ENCODE data around the gene IL37. TPM values are rescaled to one million over a fixed set of nuclear protein-coding genes. Genes with fewer than 3 reads are reported as not detected.
A peak's percentile ranks its signal among the peaks of the same experiment; 100 is the strongest.

Gene IL37
- total RNA-seq, 1 experiment from 2014 or later, result not detected

DNA sequence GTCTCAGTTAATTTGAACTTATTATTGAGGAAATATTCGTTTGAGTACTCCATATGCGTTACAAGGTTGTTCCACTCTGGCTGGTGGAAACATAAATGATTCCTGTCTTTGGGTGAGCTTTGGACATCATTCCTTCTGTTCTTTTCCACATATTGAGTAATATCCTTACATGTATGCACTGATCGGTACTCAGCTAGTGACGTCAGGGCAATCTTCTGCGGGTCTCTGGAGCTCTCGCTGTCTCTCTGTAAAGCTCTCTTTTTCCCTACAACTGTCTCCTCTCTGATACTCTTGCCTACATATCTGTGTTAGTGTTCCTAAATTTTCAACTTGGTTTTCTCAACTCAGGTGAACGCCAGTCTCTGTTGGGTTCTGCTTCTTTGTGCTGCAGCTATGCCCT, 43.4 kb downstream of the IL37 start:
- Mint-ChIP-seq H3K27me3 (ENCODE audit: insufficient read depth, unreplicated experiment) (no peaks in the 10 kb centered on the region), H3K4me1 (ENCODE audit: insufficient read depth, unreplicated experiment) (no peaks in the 10 kb centered on the region), H3K36me3 (ENCODE audit: insufficient read depth, unreplicated experiment) (no peaks in the 10 kb centered on the region), H3K4me3 (ENCODE audit: unreplicated experiment) (no peak overlapping the region), H3K27ac (ENCODE audit: low read depth, unreplicated experiment) (no peak overlapping the region), H3K9me3 (ENCODE audit: unreplicated experiment) (no peaks in the 10 kb centered on the region)
- no TSS peak for BruUV-seq (replicated peaks)
- CTCF ChIA-PET, result interaction anchor here (0.5 to 3.7 kb wide), 7 partner anchors 12 to 435 kb away, joined by 3 to 36 read pairs (median 3); no protein-coding TSS in a partner anchor
- DNase-seq (ENCODE audit: unreplicated experiment), result no peak
- POLR2A ChIA-PET, result interaction anchor here (0.7 to 1.1 kb wide), 4 partner anchors 11 to 118 kb away, joined by 3 to 6 read pairs (median 4); partner anchors contain the start of gene IL1B
- intact Hi-C loops (cut with micrococcal nuclease), result no loop called here
- TF ChIP-seq, protein P1, sequence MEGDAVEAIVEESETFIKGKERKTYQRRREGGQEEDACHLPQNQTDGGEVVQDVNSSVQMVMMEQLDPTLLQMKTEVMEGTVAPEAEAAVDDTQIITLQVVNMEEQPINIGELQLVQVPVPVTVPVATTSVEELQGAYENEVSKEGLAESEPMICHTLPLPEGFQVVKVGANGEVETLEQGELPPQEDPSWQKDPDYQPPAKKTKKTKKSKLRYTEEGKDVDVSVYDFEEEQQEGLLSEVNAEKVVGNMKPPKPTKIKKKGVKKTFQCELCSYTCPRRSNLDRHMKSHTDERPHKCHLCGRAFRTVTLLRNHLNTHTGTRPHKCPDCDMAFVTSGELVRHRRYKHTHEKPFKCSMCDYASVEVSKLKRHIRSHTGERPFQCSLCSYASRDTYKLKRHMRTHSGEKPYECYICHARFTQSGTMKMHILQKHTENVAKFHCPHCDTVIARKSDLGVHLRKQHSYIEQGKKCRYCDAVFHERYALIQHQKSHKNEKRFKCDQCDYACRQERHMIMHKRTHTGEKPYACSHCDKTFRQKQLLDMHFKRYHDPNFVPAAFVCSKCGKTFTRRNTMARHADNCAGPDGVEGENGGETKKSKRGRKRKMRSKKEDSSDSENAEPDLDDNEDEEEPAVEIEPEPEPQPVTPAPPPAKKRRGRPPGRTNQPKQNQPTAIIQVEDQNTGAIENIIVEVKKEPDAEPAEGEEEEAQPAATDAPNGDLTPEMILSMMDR (IDR thresholded peaks at IDR 0.05; ENCODE audit: unreplicated experiment), result no peak

DNA sequence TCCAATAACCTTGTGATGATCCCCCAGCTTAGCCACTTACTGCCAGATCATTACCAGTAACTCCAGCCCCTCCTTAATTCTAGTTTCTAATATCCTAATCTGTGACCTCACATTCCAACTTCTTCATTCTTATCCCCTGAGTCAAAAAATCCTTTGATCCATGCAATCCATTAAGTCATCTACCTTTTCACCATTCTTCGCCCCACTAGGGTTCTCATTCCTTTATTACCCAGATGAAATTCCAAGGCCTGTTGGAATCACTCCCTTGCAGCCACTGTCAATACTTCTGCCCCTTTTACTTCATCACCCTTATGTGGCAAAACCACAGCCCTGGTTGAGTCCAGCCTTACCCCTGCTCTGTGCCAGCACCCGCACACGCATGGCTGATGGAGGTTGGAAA, 46.5 kb downstream of the IL37 start:
- H3K9me3 Mint-ChIP-seq (ENCODE audit: unreplicated experiment), result no peaks in the 10 kb centered on the region
- no peak overlapping the region for H3K27ac Mint-ChIP-seq (ENCODE audit: low read depth, unreplicated experiment)
- H3K27me3 Mint-ChIP-seq (ENCODE audit: insufficient read depth, unreplicated experiment), result no peaks in the 10 kb centered on the region
- no peaks in the 10 kb centered on the region for H3K36me3 Mint-ChIP-seq (ENCODE audit: insufficient read depth, unreplicated experiment)
- intact Hi-C loops (cut with micrococcal nuclease), result no loop called here
- H3K4me1 Mint-ChIP-seq (ENCODE audit: insufficient read depth, unreplicated experiment), result no peaks in the 10 kb centered on the region
- POLR2A ChIA-PET, result no interaction called here
- no TSS peak for BruUV-seq (replicated peaks)
- DNase-seq (ENCODE audit: unreplicated experiment), result no peak
- H3K4me3 Mint-ChIP-seq (ENCODE audit: unreplicated experiment), result no peak overlapping the region
- TF ChIP-seq, protein P1 (IDR thresholded peaks at IDR 0.05; ENCODE audit: unreplicated experiment), result no peak
- CTCF ChIA-PET, result interaction anchor here (0.6 to 6.3 kb wide), 5 partner anchors 10 to 258 kb away, joined by 3 to 62 read pairs (median 4); no protein-coding TSS in a partner anchor

DNA sequence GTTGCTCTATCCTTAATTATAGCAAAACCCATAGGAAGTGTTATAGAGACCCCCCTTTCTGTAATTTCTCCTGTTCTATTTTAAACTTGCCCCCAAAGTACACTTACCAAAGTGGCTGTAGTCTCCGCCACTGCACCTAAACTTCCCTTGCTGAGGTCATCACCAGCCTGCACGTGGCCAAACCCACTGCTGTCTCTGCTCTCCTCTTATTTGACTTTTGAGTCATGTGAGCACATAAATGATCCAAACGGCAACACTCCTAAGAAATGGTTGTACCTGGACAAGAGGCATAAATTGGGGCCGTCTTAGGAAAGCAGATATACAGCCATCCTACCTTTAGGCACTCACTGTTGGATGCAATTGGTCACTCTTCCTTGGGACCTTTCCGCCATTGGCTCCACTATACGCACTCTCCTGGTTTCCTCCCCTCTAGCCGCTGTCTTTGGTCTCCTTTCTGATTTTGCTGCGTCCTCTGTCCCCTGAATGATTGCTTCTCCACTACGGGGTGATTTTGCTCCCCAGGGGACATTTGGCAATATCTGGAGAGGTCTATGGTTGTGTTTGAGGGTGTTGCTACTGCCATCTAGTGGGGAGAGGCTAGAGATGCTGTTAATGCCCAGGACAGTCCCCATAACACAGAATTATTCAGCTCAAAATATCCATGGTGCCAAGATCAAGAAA, 47.6 kb downstream of the IL37 start:
- H3K36me3 Mint-ChIP-seq (ENCODE audit: insufficient read depth, unreplicated experiment), result no peaks in the 10 kb centered on the region
- POLR2A ChIA-PET, result interaction anchor here (0.6 to 1.2 kb wide), 2 partner anchors 15 to 175 kb away, joined by 3 to 5 read pairs; partner anchors contain the start of gene IL1A
- CTCF ChIA-PET, result interaction anchor here (0.6 to 6.3 kb wide), 28 partner anchors 9 to 370 kb away, joined by 3 to 62 read pairs (median 4); partner anchors contain the start of gene IL1F10
- no peaks in the 10 kb centered on the region for H3K9me3 Mint-ChIP-seq (ENCODE audit: unreplicated experiment)
- BruUV-seq (replicated peaks), result no TSS peak
- TF ChIP-seq, protein P1 (IDR thresholded peaks at IDR 0.05; ENCODE audit: unreplicated experiment), result peak; percentile 69
- no peak overlapping the region for H3K4me3 Mint-ChIP-seq (ENCODE audit: unreplicated experiment)
- H3K27me3 Mint-ChIP-seq (ENCODE audit: insufficient read depth, unreplicated experiment), result no peaks in the 10 kb centered on the region
- H3K27ac Mint-ChIP-seq (ENCODE audit: low read depth, unreplicated experiment), result no peak overlapping the region
- no peaks in the 10 kb centered on the region for H3K4me1 Mint-ChIP-seq (ENCODE audit: insufficient read depth, unreplicated experiment)
- intact Hi-C loops (cut with micrococcal nuclease), result no loop called here
- DNase-seq (ENCODE audit: unreplicated experiment), result peak; percentile 85

DNA sequence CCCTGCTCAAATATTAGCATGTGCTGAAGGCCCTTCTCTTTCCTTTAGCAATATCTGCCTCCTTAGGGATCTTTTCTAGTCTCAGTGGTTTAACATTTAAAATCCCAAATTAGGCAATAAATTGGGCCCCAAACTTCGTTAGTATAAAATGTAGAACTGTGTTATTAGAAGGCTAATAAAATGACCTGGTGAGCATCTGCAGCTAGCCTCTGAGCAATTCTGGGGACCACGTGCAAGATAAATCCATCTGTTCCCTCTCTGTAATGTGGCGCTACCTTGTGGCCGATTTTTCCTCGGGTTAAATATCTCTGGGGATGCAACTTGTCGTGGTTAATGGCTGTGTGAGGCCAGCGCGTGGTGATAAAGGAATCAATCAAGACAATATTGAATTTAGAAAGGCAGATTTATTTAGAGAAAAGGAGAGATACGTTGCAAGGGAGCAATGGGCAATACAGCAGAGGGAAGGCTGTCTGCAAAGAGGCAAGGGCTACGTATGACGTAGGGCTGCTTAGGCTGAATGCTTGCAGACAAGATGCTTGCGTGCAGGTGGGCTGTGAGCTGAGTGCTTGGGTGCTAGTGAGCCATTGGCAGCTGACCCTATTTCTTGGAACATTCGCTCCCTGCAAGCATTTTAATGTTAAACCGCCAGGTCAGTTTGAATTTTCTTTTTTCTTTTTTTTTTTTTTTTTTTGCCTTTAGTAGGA, 48.3 kb downstream of the IL37 start:
- H3K4me3 Mint-ChIP-seq (ENCODE audit: unreplicated experiment), result no peak overlapping the region
- POLR2A ChIA-PET, result interaction anchor here (0.6 to 1.2 kb wide), 2 partner anchors 14 to 175 kb away, joined by 3 to 5 read pairs; partner anchors contain the start of gene IL1A
- TF ChIP-seq, protein P1 (IDR thresholded peaks at IDR 0.05; ENCODE audit: unreplicated experiment), result no peak
- intact Hi-C loops (cut with micrococcal nuclease), result no loop called here
- H3K36me3 Mint-ChIP-seq (ENCODE audit: insufficient read depth, unreplicated experiment), result no peaks in the 10 kb centered on the region
- no peaks in the 10 kb centered on the region for H3K4me1 Mint-ChIP-seq (ENCODE audit: insufficient read depth, unreplicated experiment)
- no peak overlapping the region for H3K27ac Mint-ChIP-seq (ENCODE audit: low read depth, unreplicated experiment)
- no TSS peak for BruUV-seq (replicated peaks)
- H3K9me3 Mint-ChIP-seq (ENCODE audit: unreplicated experiment), result no peaks in the 10 kb centered on the region
- no peak for DNase-seq (ENCODE audit: unreplicated experiment)
- CTCF ChIA-PET, result interaction anchor here (0.6 to 6.3 kb wide), 35 partner anchors 8 to 888 kb away, joined by 3 to 62 read pairs (median 4); partner anchors contain the start of gene IL1F10
- no peaks in the 10 kb centered on the region for H3K27me3 Mint-ChIP-seq (ENCODE audit: insufficient read depth, unreplicated experiment)

All from MCF 10A (cell line).